K562 (cell line): Measurements from ENCODE around the gene MATK. TPM values are rescaled to one million over a fixed set of nuclear protein-coding genes. Genes with fewer than 3 reads are reported as not detected.

Experiments used
- ELF1 ChIP-seq: fragments of 200-800 bp; sonication (Bioruptor generic); IDR thresholded peaks from 2 replicates; pipeline ENCODE4 v1.6.1; 2016; ENCODE audit warnings: missing genetic modification characterization, missing compliant biosample characterization
- HES1 ChIP-seq: fragments of 450-650 bp; IDR thresholded peaks from 2 replicates; pipeline ENCODE4 v1.6.1; 2016; ENCODE audit warnings: low read depth, mild to moderate bottlenecking, moderate library complexity
- MTA3 ChIP-seq: fragments of 450-650 bp; formaldehyde crosslinking; IDR thresholded peaks from 2 replicates; pipeline ENCODE4 v1.6.1; 2017; ENCODE audit warnings: mild to moderate bottlenecking, borderline replicate concordance
- NRF1 ChIP-seq, 2 experiments: fragments of 450-650 bp; IDR thresholded peaks in 1 of 2; conservative IDR thresholded peaks in 1 of 2; 2 replicates each; pipeline ENCODE4 v1.6.1; 2014; ENCODE audit warnings: mild to moderate bottlenecking in 2 of 2
- PCBP2 ChIP-seq: fragments of 200-400 bp; formaldehyde crosslinking; IDR thresholded peaks from 2 replicates; pipeline ENCODE4 v1.6.1; 2018; ENCODE audit warnings: low read length, low read depth, mild to moderate bottlenecking, moderate library complexity; ENCODE audit not compliant: poor library complexity, severe bottlenecking
- RBM22 ChIP-seq: fragments of 200-400 bp; formaldehyde crosslinking; IDR thresholded peaks from 2 replicates; pipeline ENCODE4 v1.6.1; 2018; ENCODE audit warnings: low read length, low read depth; ENCODE audit not compliant: poor library complexity, severe bottlenecking
- RBM25 ChIP-seq: fragments of 200-400 bp; formaldehyde crosslinking; IDR thresholded peaks from 2 replicates; pipeline ENCODE4 v1.6.1; 2018; ENCODE audit warnings: low read length, low read depth, moderate library complexity; ENCODE audit not compliant: severe bottlenecking
- SAFB ChIP-seq: fragments of 200-400 bp; formaldehyde crosslinking; IDR thresholded peaks from 2 replicates; pipeline ENCODE4 v1.6.1; 2017; ENCODE audit warnings: low read depth, low read length, borderline replicate concordance
- SMAD2 ChIP-seq: fragments of 150-350 bp; IDR thresholded peaks from 2 replicates; pipeline ENCODE4 v1.6.1; 2014; ENCODE audit warnings: low read depth, mild to moderate bottlenecking, low read length
- U2AF1 ChIP-seq: fragments of 200-400 bp; formaldehyde crosslinking; optimal IDR thresholded peaks from 2 replicates; pipeline ENCODE3; 2017; ENCODE audit warnings: mild to moderate bottlenecking, low read depth, low read length, moderate library complexity
- ZBTB33 ChIP-seq: sonication (generic); formaldehyde crosslinking; IDR thresholded peaks from 2 replicates; pipeline ENCODE4 v1.8.1; 2023; ENCODE audit warnings: mild to moderate bottlenecking, missing genetic modification reagents
- ZMIZ1 ChIP-seq, 2 experiments: fragments of 150-350 bp in 1 of 2; IDR thresholded peaks; 2 replicates each; pipeline ENCODE4 v1.6.1; 2012 to 2016; ENCODE audit warnings: low read depth in 2 of 2, low read length in 2 of 2, mild to moderate bottlenecking in 1 of 2, moderate library complexity in 1 of 2
- ZNF3 ChIP-seq: fragments of 250-450 bp; sonication (Bioruptor Pico); IDR thresholded peaks from 2 replicates; pipeline ENCODE4 v1.5.0; 2021; ENCODE audit warnings: mild to moderate bottlenecking, moderate library complexity
- ZNF444 ChIP-seq: fragments of 250-450 bp; sonication (Bioruptor Pico); IDR thresholded peaks from 2 replicates; pipeline ENCODE4 v1.4.0; 2020; ENCODE audit warnings: mild to moderate bottlenecking, moderate library complexity
- polyA plus RNA-seq, 8 experiments: library from polyadenylated mRNA; depleted of rRNA in 4 of 8; stranded (reverse) in 5 of 8; unstranded in 3 of 8; fragments of >200 nt; fragmentation: Nextera tagmentation in 2 of 8; fragmentation: Illumina TruSeq in 1 of 8; extraction: Ambion mirVana in 2 of 8; extraction: Trizol in 1 of 8; gene quantifications; 2 replicates each; pipeline versions ENCODE4 v1.2.1 to v1.2.3, GENCODE V29; 2011 to 2014; ENCODE audit warnings: inconsistent platforms in 1 of 8, missing spikeins in 1 of 8
- total RNA-seq, 7 experiments: library from RNA; depleted of rRNA in 6 of 7; stranded (reverse); fragments of >200 nt in 6 of 7; fragmentation: Illumina TruSeq in 2 of 7; extraction: Trizol in 2 of 7; gene quantifications; 2 replicates each; pipeline versions ENCODE4 v1.2.1 to v1.2.3, GENCODE V29; 2011 to 2021; ENCODE audit warnings: low replicate concordance in 1 of 7

MATK gene
- total and polyA plus RNA-seq, 9 of the 15 experiments (the other 6 are each of a cell fraction or from before 2014, with no cell fraction given) = 0.08 to 41.5 (median 21.4) TPM

- TF ChIP-seq SAFB = peak; percentile 62; the same call in 1 of the 2 replicates
- no peak for TF ChIP-seq U2AF1
- TF ChIP-seq MTA3 = no peak
- TF ChIP-seq ELF1 (tag) = no peak
- TF ChIP-seq RBM25 = peak; percentile 93
- TF ChIP-seq ZBTB33 (CRISPR knock-in tag) = no peak
- TF ChIP-seq RBM22 = no peak
- no peak for TF ChIP-seq ZMIZ1 (IDR thresholded peaks at IDR 0.05; ENCODE audit: low read depth in 2 of 2, low read length in 2 of 2)
- TF ChIP-seq SMAD2 = no peak
- no peak for TF ChIP-seq HES1
- TF ChIP-seq PCBP2 = no peak
- TF ChIP-seq ZNF3 (CRISPR knock-in tag) = no peak
- TF ChIP-seq NRF1 (conservative IDR thresholded peaks at IDR 0.05 in 1 of 2, IDR thresholded peaks at IDR 0.05 in 1 of 2) = peak; percentile 20 to 32; a peak in 3 of 4 replicates
- TF ChIP-seq ZNF444 (CRISPR knock-in tag) = no peak
Observed at GRCh38 chr19:3785938-3786824, at the start of gene MATK (continued).
